ENCODE measurements around the gene TMEM132A.
"Not testable (repeated sequence)": the region's sequence is repeated elsewhere in the genome, so short reads cannot be mapped to it uniquely, and the experiment has no call there.

TMEM132A gene

DNA sequence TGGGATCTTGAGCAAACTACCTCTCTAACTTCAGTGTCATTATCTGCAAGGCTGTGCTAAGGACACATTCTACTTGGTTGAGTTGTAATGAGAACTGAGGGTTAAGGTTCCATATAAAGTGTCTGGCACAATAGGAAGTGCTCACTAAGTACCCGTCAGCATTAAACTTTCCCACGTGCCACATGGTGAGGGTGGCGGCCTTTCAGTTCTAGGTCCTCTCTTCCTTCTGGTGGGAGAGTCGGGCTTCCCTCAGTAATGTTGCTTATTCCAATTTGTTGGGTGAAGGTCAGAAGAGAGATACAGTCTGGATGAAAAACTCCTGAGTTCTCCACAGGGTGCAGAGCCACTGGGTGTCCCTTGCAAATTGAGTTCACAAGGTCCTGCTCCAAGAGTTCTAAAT is 42.6 kb downstream of the TMEM132A start:
- DNase-seq: no peak

DNA sequence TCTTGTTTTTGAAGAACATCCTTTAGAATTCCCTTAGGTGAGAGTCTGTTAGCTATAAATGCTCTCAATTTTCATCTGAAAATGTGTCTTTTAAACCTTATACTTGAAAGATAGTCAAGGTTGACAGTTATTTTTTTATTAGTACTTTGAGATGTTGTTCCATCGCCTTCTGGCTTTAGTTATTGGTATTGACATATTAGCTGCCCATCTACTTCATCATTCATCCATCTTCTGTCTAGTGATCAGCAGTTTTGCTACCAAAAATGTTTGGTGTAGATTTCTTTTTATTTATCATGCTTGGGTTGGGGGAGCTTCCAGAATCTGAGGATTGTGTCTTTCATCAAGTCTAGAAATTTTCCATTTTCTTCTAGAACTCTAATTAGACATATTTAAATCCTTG is 44.0 kb downstream of the TMEM132A start:
- no peak for DNase-seq

DNA sequence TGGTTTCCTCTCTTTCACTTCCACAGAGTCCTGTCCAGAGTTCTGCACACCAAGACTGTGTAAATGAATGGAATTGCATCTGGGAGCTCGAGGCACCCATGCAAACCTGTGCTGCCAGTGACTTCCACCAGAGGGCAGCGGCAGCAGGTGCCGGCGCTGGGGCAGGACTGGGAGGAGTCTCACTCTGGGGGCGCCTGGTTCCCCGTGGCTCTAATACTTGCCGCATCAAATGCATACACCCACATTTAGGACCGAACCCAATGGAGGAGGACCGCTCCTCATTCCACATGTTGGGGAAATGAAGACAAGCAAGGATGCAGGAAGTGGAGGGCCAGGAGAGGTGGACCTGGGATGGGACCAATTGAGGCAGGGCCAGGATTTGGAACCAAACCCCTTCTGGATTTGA is 46.1 kb downstream of the TMEM132A start:
- DNase-seq: peak; percentile 23

DNA sequence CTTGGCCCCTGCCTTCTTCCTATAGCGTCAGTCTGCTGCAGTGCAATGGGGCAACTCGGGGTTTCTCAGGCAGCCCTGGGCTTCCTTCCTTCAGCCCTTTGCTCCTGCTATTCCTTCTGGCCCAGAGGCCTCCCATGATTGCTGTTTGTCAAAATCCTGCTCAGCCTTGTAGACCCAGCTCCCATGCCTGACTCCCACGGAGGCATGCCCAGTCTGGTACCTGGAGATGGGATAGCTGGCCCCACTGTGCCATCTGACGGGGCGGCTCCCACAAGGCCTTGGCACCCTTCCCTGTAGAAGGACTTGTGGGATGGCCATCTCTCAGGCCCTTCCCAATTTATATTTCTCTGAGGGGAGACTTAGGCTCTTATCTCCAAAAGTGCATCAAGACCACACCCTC is 46.6 kb downstream of the TMEM132A start:
- no peak for DNase-seq

DNA sequence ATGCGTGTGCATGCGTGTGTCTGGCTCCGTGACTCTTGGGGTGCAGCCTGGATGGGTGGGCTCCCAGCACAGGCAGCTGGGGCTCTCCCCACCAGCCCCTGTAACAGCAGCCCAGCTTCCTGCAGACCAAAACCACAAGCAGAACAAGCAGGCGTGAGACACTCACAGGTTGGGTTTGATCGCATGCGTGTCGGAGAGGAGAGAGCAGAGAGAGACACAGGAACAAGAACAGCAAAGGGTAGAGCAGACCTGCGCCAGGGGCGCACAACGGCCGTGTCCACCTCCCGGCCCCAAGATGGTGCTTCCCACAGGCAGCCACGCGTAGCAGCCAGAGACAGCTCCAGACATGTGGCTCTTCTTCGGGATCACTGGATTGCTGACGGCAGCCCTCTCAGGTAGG is 47.3 kb downstream of the TMEM132A start, which contains the start of gene CD6:
Gene CD6, plus strand, starts transcription at position 161 of the 400 bp plus-strand sequence. Its CDS starts 186 bp downstream, at position 347.
- no peak for DNase-seq

DNA sequence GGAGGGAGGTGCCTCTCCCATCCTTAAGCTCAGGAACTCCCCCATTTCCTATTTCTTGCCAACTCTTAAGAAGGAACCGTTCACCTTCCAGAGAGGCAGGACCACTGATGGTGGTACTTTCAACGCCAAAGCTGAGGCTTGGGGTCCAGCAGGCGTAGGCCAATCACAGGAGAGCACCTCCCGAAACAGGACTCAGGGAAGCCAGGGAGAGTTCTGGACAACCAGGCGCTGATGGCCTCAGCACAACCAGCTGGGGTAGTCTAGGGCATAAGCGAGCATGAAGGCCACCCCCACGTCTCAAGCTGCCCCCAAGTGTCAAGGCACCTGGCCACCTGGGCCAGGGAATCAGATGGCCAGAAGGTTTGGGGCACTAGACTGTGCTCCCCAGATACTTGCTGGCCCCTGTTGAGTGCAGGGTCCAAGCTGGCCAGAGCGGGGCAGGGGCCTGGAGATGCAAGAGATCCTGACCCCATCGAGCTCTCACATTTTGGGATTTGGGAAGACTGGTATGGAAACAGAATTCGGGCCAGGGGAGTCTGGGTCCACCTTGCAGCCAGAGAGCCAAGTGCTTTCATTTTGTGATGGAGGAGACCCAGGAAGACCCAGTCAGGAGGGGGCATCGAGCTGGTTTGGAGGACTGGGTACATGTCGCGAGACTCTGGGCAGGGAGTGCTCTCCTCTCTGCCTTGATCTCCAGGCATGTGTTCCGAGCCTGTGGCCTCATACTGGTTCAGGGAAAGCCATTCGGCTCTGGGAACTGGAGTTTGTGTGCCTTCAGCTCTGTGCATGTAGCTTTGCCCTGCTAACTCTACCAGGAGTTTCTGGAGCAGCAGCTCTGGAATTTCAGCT is 48.1 kb downstream of the TMEM132A start:
- no peak for DNase-seq

DNA sequence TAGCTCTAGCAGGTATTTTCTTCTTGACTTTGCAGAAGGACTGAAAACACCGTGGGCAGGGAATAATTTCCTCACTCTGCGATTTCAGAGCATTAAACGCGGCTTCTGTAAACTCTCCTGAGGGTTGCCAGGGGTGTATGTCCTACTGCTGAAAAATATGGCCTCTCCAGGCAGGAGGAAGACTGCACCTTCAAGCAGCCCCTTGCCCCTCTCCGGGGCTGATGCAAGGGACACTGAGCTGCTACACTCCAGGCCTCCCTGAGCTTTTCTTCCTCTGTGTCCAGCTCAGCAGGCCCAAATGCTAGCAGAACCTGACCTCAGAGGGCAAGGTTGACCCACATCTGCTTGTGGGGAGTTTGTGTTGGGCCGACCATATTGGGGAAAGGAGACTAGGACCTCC is 49.4 kb downstream of the TMEM132A start:
- DNase-seq: no peak

DNA sequence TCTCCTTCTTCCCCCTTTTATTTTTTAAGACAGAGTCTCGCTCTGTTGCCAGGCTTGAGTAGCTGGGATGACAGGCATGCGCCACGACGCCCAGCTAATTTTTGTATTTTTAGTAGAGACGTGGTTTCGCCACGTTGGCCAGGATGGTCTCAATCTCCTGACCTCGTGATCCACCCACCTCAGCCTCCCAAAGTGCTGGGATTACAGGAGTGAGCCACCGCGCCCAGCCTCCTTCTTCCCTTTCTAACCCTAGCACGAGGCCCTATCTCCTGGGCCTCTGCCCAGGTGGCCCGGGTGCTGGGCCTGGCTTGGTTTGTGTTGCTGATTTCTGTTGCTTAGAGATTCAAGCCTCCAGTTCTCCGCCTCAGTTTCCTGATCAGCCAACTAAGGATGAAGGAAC is 50.1 kb downstream of the TMEM132A start:
- DNase-seq: not testable (repeated sequence)

DNA sequence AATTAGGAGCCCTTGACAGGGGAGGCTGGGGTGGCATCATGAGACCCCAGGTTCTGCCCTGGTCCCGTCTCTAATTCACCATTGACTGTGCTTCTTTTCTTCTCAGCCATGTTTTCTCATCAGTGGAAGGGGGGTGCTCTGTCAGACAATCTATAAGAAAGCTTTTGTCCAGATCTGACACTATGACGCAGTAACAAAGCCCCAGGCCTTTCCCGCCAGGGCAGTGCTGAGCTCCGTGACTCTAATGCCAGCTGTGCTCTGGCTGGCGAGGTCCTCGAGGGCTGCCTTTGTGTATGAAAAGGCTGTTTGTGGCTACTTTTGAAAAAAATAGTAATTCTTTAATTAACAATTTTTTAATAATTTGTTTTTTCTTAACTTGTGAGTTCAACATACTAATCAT is 50.5 kb downstream of the TMEM132A start:
- DNase-seq: no peak

DNA sequence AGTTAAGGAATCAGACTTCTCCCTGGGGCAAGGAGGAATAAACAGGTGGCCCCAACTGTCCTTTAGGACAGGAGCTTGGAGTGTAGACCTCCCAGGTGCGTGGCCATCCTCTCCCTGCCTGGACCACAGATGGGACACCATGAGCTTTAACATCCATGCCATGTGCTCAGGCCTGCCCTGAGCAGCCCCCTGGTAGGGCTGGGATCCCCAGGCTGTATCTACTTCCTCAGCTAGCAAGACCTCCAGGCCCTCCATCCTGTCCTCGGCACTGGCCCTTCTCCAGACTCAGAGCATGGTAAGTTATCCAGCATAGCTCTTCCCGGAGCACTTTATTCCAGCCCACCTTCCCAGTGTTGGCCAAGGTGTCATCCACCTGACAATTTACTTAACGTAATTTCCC is 53.0 kb downstream of the TMEM132A start:
- DNase-seq: no peak

DNA sequence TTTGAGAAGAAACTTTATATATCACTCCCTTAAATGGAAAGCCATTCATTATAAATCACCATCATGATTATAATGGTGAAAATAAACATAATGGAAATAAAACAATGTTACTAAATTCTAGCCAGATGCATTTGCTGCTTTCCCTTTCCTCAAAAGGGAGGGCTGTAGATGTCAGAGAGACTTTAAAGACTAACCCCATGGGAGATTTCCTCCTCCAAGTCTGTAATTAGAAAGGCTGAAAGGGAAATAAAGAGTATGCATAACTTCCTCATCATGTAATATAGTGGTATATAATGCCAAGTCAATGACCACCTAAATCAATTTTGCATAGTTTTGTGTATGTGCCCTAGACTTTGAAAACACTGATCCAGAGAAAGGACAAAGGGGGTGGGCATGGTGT is 53.6 kb downstream of the TMEM132A start:
- no peak for DNase-seq

DNA sequence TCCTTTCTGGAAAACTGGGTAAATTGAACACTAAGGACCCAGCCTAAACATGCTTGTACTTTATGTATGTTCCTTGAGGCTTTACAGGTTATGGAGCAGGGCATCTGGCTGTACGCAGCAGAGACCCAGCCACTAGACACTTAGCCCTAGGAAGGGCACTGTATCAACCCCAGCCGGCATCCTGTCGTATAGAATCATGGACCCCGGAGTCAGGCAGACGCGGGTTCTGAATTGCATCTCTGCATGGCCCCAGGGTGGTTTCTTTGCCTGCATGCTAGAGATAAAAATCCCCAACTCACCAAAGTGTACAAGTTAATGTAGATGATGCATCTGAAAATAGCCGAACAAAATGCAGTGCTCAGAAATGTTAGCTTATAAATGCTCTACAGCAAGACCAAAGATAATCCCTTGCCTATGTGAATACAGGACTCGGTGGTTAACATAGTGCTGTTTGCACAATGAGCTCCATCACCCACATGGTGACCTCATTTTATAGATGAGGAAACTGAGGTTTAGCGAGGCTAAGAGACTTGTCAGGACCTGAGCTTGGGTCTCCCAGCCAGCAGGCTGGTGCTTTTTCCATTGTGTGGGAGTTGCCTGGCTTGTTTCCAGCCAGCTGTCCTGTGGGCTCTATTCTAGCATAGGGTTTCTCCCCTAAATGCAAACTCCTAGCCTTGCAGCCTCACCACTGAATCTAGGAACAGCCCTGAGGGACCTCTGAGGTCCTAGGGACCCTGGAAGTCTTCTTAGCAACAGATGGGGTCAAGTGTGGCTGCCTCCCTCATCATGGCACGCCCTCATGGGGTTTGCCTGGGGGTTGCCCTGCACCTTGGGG is 54.5 kb downstream of the TMEM132A start:
- no peak for DNase-seq

DNA sequence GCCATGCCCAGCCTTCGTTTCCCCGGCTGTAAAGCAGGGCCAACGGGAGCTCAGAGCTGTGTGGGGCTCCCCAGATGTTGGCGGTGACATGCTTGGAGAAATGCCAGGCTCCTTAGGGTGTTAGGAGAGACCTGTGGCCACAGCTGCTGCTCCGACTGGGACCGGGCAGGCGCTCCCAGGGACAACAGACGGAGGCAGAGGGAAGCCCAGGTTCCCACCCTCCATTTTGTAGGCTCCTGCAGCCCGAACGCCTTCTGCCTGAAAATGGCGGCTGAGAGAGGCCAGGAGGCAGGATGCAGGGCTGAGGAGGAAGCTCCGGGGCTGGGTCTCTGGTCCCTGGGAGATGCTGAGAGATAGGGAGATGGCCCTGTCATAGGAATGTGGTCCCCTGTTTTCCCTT is 57.3 kb downstream of the TMEM132A start:
- no peak for DNase-seq

DNA sequence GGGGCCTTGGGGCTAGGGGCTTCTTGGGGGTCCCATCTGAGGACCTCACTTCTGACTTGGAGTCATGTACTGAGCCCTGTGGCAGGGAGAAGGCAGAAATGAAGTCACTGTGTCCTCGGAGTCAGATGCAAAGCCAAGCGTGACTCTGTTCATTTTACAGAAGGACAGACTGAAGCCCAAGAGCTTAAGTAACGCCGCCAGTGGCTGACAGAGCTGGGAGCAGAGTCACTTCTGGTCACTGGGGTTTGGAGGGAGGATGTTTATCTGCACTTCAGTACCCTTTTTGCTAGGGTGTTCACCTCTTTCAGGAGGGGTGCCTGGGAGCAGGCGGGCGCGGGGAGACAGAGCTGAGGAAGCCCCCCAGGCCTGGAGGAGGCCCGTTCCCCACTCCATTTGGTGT is 57.9 kb downstream of the TMEM132A start:
- no peak for DNase-seq

DNA sequence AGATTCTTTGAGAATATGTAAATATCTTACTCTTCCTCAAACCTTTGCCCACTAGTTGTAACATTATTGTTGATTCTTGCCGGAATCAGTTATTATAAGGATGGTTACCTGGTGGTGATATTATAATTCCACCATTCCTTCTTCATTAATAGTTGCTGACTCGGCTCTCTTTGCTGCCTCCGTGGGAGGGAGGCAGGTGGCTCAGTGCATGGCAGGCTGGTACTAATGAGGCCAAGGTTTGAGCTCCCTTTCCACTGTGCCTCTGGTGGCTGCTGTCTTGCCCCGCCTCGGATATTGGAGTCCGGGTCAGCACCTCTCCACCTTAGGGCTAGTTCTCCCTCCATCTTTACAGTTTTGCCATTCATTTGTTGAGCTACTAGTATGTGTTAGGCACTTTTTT is 59.9 kb downstream of the TMEM132A start:
- DNase-seq: no peak

DNA sequence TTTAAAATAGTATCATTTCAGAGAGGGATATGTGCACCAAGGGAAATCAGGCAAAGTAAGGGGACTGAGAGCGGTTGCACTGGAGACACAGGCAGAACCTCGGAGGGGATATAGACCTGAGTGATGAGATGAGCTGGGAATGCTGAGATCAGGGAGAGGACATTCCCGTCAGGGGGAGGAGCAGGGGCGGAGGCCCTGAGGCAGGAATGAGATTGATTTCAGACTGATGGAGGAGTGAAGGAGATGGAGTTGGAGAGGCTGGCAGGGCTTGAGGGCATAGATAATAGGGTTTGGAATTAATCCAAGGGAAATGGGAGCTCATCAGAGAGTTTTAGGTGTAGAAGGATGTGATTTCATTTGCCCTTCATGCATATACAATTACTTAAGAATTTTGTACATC is 60.4 kb downstream of the TMEM132A start:
- DNase-seq: no peak

DNA sequence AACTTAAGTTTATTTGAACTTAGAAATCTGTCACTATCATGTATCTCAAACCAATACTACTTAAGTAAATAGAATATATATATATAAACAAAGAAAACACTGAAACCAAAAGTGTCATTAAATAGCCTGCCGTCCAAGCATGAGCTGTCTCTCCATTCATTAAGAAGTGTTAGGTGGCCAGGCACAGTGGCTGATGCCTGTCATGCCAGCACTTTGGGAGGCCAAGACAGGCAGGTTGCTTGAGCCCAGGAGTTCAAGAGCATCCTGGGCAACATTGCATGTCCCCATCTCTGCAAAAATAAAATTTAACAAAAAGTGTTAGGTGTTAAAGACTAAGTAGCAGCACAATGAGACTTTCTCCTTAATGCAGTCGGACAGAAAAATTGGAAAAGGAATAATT is 61.2 kb downstream of the TMEM132A start:
- DNase-seq: no peak

DNA sequence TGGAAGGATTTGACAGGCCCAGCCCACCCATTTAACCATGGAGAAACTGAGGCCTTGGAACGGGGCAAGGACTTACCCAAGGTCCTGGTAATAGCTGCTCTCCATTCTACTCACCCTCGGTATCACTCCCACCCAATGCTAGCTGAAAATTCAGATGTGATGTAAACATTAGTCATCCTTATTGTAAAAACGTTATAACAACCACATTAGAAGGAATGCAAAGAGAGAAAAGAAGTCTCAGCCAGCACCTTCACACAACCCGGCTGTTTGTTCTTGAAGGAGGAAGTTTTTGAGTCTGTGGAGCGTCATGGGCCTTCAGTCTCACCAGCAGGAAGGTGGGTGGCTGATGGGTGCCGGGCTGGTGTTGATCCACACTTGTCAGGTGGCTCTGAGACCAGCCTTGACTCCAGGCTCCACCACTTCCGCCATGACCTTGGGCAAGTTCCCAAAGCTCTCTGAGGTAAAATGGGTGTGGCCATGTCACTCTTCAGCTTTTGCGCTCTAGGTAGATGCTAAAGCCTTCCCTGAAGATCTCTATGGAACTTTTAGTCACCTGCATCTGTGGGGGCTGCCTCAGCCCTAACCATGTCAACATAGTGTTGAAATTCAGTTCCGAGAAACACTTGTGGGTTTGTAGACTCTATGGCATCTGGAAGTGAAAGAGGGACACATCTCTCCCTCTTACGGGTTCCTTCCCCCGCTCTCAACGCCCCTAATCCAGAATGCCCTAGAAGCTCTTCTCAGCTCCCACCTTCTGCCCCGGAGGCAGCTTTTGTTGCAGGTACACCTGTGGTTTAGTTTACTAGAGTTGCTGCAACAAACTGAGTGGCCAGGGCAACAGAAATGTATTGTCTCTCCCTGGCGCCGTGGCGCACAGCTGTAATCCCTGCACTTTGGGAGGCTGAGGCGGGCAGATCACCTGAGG is 62.0 kb downstream of the TMEM132A start:
- DNase-seq: peak; percentile 36

Data from fibroblast of skin of abdomen (primary cell).